Astrocyte (in vitro differentiated cells and primary cell): ENCODE data around the gene TSPAN17. TPM values are rescaled to one million over a fixed set of nuclear protein-coding genes. Genes with fewer than 3 reads are reported as not detected.

Experiments used
- DNase-seq: peaks from one replicate; pipeline ENCODE4 v3.0.0-alpha.2; 2010; ENCODE audit warnings: low read depth
- FAIRE-seq: peaks from 2 replicates; lab custom pipeline; 2011; peaks lifted over from hg19 to GRCh38; lab: Jason Lieb, UNC
- H2AFZ ChIP-seq: 2 replicates; pipeline ENCODE4 v1.6.0; 2012; ENCODE audit warnings: low read depth, low read length, inconsistent platforms
- H3K27ac ChIP-seq: 2 replicates; pipeline ENCODE4 v1.5.1; 2011; ENCODE audit warnings: low read depth, low read length, inconsistent platforms
- H3K27me3 ChIP-seq: 2 replicates; pipeline ENCODE4 v1.6.0; 2011; ENCODE audit warnings: low read length, inconsistent platforms; ENCODE audit not compliant: insufficient read depth
- H3K36me3 ChIP-seq: 2 replicates; pipeline ENCODE4 v1.5.1; 2011; ENCODE audit warnings: low read length, inconsistent platforms; ENCODE audit not compliant: insufficient read depth
- H3K4me1 ChIP-seq: 2 replicates; pipeline ENCODE4 v1.5.1; 2011; ENCODE audit warnings: low read length, inconsistent platforms; ENCODE audit not compliant: insufficient read depth
- H3K4me2 ChIP-seq: 2 replicates; pipeline ENCODE4 v1.6.0; 2012; ENCODE audit warnings: low read length, inconsistent platforms
- H3K4me3 ChIP-seq: 2 replicates; pipeline ENCODE4 v1.5.1; 2011; ENCODE audit warnings: low read depth, mild to moderate bottlenecking, low read length, inconsistent platforms; ENCODE audit not compliant: insufficient read depth
- H3K79me2 ChIP-seq: 2 replicates; pipeline ENCODE4 v1.6.0; 2012; ENCODE audit warnings: mild to moderate bottlenecking, low read length, inconsistent platforms; ENCODE audit not compliant: insufficient read depth
- H3K9ac ChIP-seq: 2 replicates; pipeline ENCODE4 v1.6.0; 2012; ENCODE audit warnings: mild to moderate bottlenecking, low read length, inconsistent platforms
- H3K9me3 ChIP-seq: 2 replicates; pipeline ENCODE4 v1.5.1; 2012; ENCODE audit warnings: low read depth, mild to moderate bottlenecking, low read length, inconsistent platforms; ENCODE audit not compliant: insufficient read depth
- H4K20me1 ChIP-seq: 2 replicates; pipeline ENCODE4 v1.6.0; 2012; ENCODE audit warnings: low read length, inconsistent platforms; ENCODE audit not compliant: insufficient read depth
- H3K27ac Mint-ChIP-seq: one replicate; pipeline ENCODE4 v1.8.0; 2021; ENCODE audit warnings: mild to moderate bottlenecking, mixed read lengths; ENCODE audit not compliant: unreplicated experiment
- H3K27me3 Mint-ChIP-seq: one replicate; pipeline ENCODE4 v1.8.0; 2021; ENCODE audit warnings: low read depth, mixed read lengths; ENCODE audit not compliant: unreplicated experiment
- H3K36me3 Mint-ChIP-seq: one replicate; pipeline ENCODE4 v1.8.0; 2021; ENCODE audit warnings: low read depth, mixed read lengths; ENCODE audit not compliant: unreplicated experiment
- H3K4me1 Mint-ChIP-seq: one replicate; pipeline ENCODE4 v1.8.0; 2021; ENCODE audit warnings: low read depth, mixed read lengths; ENCODE audit not compliant: unreplicated experiment
- H3K4me3 Mint-ChIP-seq: one replicate; pipeline ENCODE4 v1.8.0; 2021; ENCODE audit warnings: mild to moderate bottlenecking, moderate library complexity, mixed read lengths; ENCODE audit not compliant: unreplicated experiment
- H3K9me3 Mint-ChIP-seq: one replicate; pipeline ENCODE4 v1.8.0; 2021; ENCODE audit warnings: mild to moderate bottlenecking, mixed read lengths; ENCODE audit not compliant: unreplicated experiment
- CTCF ChIP-seq: IDR thresholded peaks from 2 replicates; pipeline ENCODE4 v1.5.1; 2011; ENCODE audit warnings: low read depth, mild to moderate bottlenecking, inconsistent platforms, low read length, moderate library complexity; ENCODE audit not compliant: insufficient read depth
- EZH2 ChIP-seq: IDR thresholded peaks from 2 replicates; pipeline ENCODE4 v1.6.1; 2012; ENCODE audit warnings: mild to moderate bottlenecking, low read length, inconsistent platforms; ENCODE audit not compliant: insufficient read depth
- total RNA-seq: library from RNA; stranded (reverse); gene quantifications from 2 replicates; pipeline ENCODE4 v1.2.1, GENCODE V29; 2021

TSPAN17 gene
- total RNA-seq, 1 donor from 2014 or later = 56.5 TPM

GRCh38 chr5:176662371-176663333 lies 15.4 kb downstream of the TSPAN17 start:
- DNase-seq (no peak), FAIRE-seq (no peak)
- no peaks in the 10 kb centered on the region for H3K4me1 ChIP-seq
- no peak overlapping the region for H3K4me2 ChIP-seq
- H2AFZ ChIP-seq = no peak overlapping the region
- no peak overlapping the region for H3K27ac Mint-ChIP-seq
- peaks cover 35% of the 10 kb centered on the region for H3K27me3 Mint-ChIP-seq
- peaks cover 7% of the 10 kb centered on the region for H3K36me3 Mint-ChIP-seq
- H3K9me3 Mint-ChIP-seq = no peaks in the 10 kb centered on the region
- no peak overlapping the region for H3K4me3 Mint-ChIP-seq
- TF ChIP-seq EZH2 = no peak
- TF ChIP-seq CTCF = no peak
- H3K9me3 ChIP-seq = no peaks in the 10 kb centered on the region
- peaks cover 32% of the 10 kb centered on the region for H4K20me1 ChIP-seq
- H3K9ac ChIP-seq = no peak overlapping the region
- peaks cover 25% of the 10 kb centered on the region for H3K27me3 ChIP-seq
- peaks cover 17% of the 10 kb centered on the region for H3K4me1 Mint-ChIP-seq
- H3K36me3 ChIP-seq = no peaks in the 10 kb centered on the region
- H3K27ac ChIP-seq = no peak overlapping the region
- no peaks in the 10 kb centered on the region for H3K79me2 ChIP-seq
- H3K4me3 ChIP-seq = no peak overlapping the region

- peaks cover 9% of the 10 kb centered on the region for H3K4me1 Mint-ChIP-seq
- no peaks in the 10 kb centered on the region for H3K9me3 Mint-ChIP-seq
- H3K9me3 ChIP-seq = no peaks in the 10 kb centered on the region
- no peak overlapping the region for H3K27ac ChIP-seq
- no peak overlapping the region for H3K4me2 ChIP-seq
- H3K9ac ChIP-seq = no peak overlapping the region
- H2AFZ ChIP-seq = no peak overlapping the region
- H3K36me3 Mint-ChIP-seq = no peaks in the 10 kb centered on the region
- DNase-seq (no peak), FAIRE-seq (no peak)
- no peaks in the 10 kb centered on the region for H3K36me3 ChIP-seq
- no peak for TF ChIP-seq CTCF
- no peak for TF ChIP-seq EZH2
- H3K4me3 ChIP-seq = no peak overlapping the region
- H3K27ac Mint-ChIP-seq = no peak overlapping the region
- no peaks in the 10 kb centered on the region for H3K4me1 ChIP-seq
- H3K27me3 ChIP-seq = peaks cover 28% of the 10 kb centered on the region
- H4K20me1 ChIP-seq = peaks cover 23% of the 10 kb centered on the region
- H3K4me3 Mint-ChIP-seq = no peak overlapping the region
- no peaks in the 10 kb centered on the region for H3K79me2 ChIP-seq
- H3K27me3 Mint-ChIP-seq = peaks cover 42% of the 10 kb centered on the region
These were observed 16.3 kb downstream of the TSPAN17 start for GRCh38 chr5:176663566-176663965.

GRCh38 chr5:176664479-176664878 lies 17.2 kb downstream of the TSPAN17 start:
- H3K36me3 ChIP-seq = no peaks in the 10 kb centered on the region
- H3K4me2 ChIP-seq = no peak overlapping the region
- Mint-ChIP-seq H3K27me3 (peaks cover 51% of the 10 kb centered on the region), H3K4me1 (peaks cover under 1% of the 10 kb centered on the region), H3K9me3 (no peaks in the 10 kb centered on the region), H3K27ac (no peak overlapping the region), H3K4me3 (no peak overlapping the region), H3K36me3 (no peaks in the 10 kb centered on the region)
- H3K27me3 ChIP-seq = peaks cover 37% of the 10 kb centered on the region
- no peak overlapping the region for H2AFZ ChIP-seq
- DNase-seq = no peak
- H3K27ac ChIP-seq = no peak overlapping the region
- H3K9me3 ChIP-seq = no peaks in the 10 kb centered on the region
- no peaks in the 10 kb centered on the region for H3K79me2 ChIP-seq
- no peak overlapping the region for H3K9ac ChIP-seq
- H3K4me3 ChIP-seq = no peak overlapping the region
- FAIRE-seq = no peak
- no peak for TF ChIP-seq CTCF
- no peak for TF ChIP-seq EZH2
- no peaks in the 10 kb centered on the region for H3K4me1 ChIP-seq
- peaks cover 14% of the 10 kb centered on the region for H4K20me1 ChIP-seq
